Measurements from ENCODE around the gene PBX3. TPM values are rescaled to one million over a fixed set of nuclear protein-coding genes. Genes with fewer than 3 reads are reported as not detected.

PBX3 gene
- total RNA-seq, 1 experiment from 2014 or later = 1.5 TPM

DNA sequence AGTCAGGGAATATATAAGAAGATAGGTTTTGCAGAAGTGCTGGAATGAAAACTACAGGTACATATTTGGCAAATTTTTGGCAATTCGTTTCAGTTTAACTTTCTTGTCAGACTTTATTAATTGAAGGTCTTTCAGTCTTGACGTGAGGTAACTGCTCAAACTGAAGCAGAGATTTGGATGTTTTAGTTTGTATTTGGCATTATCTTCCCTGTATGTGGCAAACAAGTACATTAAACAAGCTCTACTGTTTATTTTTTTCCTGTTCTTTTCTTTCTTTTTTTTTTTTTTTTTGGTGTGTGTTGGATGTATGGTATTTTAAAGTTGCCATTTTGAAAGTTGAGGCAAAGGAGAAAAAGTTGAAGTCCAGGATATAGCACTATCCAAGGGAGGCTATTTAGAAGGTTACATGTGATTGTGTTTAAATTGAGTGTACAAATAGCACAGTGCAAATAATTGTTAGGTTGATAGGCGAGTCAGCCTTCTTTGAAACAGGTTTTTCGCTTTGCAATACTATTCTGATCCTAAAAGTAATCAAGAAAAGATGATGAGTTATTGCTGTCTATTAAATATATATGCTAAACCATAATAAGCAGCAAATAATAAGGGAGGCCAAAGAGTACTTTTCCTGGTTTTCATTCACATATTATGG, 2.2 kb downstream of the PBX3 start:
- no peak overlapping the region for H3K4me3 ChIP-seq (ENCODE audit: low read depth, low read length, poor library complexity, severe bottlenecking)
- H3K36me3 ChIP-seq (ENCODE audit: insufficient read depth, low read length, poor library complexity, severe bottlenecking) = no peaks in the 10 kb centered on the region
- H3K27ac ChIP-seq (ENCODE audit: low read depth, low read length, poor library complexity, severe bottlenecking) = no peak overlapping the region
- H3K4me1 ChIP-seq (ENCODE audit: insufficient read depth, low read length, poor library complexity, severe bottlenecking) = peaks cover 19% of the 10 kb centered on the region
- BruUV-seq (replicated peaks) = no TSS peak
- POLR2A ChIA-PET (ENCODE audit: low non-redundant PET) = no interaction called here
- no peaks in the 10 kb centered on the region for H3K9me3 ChIP-seq (ENCODE audit: low read depth, low read length, poor library complexity, severe bottlenecking)
- intact Hi-C loops (cut with micrococcal nuclease; ENCODE audit: unreplicated experiment) = no loop called here
- TF ChIP-seq, protein P1, sequence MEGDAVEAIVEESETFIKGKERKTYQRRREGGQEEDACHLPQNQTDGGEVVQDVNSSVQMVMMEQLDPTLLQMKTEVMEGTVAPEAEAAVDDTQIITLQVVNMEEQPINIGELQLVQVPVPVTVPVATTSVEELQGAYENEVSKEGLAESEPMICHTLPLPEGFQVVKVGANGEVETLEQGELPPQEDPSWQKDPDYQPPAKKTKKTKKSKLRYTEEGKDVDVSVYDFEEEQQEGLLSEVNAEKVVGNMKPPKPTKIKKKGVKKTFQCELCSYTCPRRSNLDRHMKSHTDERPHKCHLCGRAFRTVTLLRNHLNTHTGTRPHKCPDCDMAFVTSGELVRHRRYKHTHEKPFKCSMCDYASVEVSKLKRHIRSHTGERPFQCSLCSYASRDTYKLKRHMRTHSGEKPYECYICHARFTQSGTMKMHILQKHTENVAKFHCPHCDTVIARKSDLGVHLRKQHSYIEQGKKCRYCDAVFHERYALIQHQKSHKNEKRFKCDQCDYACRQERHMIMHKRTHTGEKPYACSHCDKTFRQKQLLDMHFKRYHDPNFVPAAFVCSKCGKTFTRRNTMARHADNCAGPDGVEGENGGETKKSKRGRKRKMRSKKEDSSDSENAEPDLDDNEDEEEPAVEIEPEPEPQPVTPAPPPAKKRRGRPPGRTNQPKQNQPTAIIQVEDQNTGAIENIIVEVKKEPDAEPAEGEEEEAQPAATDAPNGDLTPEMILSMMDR (conservative IDR thresholded peaks at IDR 0.05; ENCODE audit: low read depth, low read length) = no peak
- CTCF ChIA-PET = no interaction called here
- peaks cover 86% of the 10 kb centered on the region for H3K27me3 ChIP-seq (replicated peaks; ENCODE audit: insufficient read depth, low read depth, low read length, poor library complexity)
- DNase-seq (ENCODE audit: low spot score) = no peak

DNA sequence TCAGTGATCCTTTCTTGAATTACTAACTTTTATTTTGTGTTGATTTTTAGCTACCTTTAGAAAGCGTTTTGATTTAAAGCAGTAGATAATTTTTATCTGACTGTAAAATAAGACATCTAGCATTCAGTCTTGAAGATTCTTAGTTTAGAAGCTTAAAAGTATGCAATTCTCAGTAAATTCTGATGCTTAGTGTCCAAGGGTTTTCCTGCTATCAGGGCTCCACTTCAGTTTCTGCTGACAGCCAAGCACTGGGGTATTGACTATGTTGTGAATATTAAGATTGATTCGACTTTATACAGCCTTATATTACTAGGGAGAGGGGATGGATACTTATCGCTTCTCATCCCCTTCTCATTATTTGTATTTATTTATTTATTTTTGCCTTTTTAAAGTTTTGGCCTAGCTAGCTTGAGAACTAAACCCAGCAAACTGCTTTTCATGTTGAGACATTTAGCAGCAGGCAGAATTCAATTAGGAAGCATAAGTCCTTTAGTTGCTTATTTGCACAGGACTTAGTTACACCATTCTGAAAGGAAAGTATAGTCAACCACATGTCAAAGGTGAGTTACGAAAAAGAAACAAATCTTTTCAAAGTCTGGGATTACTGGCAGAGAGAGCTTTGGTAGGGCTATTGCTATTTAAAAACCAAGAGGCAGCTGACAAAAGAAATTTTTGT, 2.9 kb downstream of the PBX3 start:
- Histone ChIP-seq H3K27me3 (replicated peaks; ENCODE audit: insufficient read depth, low read depth, low read length, poor library complexity) (peaks cover 86% of the 10 kb centered on the region), H3K4me3 (ENCODE audit: low read depth, low read length, poor library complexity, severe bottlenecking) (no peak overlapping the region), H3K4me1 (ENCODE audit: insufficient read depth, low read length, poor library complexity, severe bottlenecking) (peaks cover 19% of the 10 kb centered on the region), H3K9me3 (ENCODE audit: low read depth, low read length, poor library complexity, severe bottlenecking) (no peaks in the 10 kb centered on the region), H3K27ac (ENCODE audit: low read depth, low read length, poor library complexity, severe bottlenecking) (no peak overlapping the region), H3K36me3 (ENCODE audit: insufficient read depth, low read length, poor library complexity, severe bottlenecking) (no peaks in the 10 kb centered on the region)
- ChIA-PET CTCF (no interaction called here), POLR2A (ENCODE audit: low non-redundant PET) (no interaction called here)
- TF ChIP-seq, protein P1 (conservative IDR thresholded peaks at IDR 0.05; ENCODE audit: low read depth, low read length) = no peak
- TF ChIP-seq EZH2 (IDR thresholded peaks at IDR 0.05; ENCODE audit: borderline replicate concordance, low read depth, low read length, poor library complexity, severe bottlenecking) = no peak
- DNase-seq (ENCODE audit: low spot score) = no peak
- no TSS peak for BruUV-seq (replicated peaks)
- intact Hi-C loops (cut with micrococcal nuclease; ENCODE audit: unreplicated experiment) = no loop called here

DNA sequence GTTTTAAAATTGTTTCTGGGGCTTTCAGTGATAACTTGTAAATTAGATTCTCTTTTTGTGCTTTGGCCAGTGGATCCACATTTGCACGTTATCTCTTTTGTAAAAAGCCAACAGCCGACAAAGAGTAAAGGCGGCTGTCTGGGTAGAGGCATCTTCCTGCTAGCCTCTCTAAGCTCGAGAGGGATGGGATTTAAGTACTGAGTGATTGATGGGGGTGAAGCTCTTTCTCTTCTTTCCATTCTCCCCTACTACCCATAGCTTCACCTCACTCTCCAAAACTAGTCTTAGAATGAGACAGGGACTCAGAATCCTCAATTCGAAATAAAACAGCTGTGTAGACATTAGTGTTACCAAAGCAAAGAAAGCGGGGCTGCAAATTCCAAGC, 3.4 kb downstream of the PBX3 start:
- no peaks in the 10 kb centered on the region for H3K36me3 ChIP-seq (ENCODE audit: insufficient read depth, low read length, poor library complexity, severe bottlenecking)
- no peak for DNase-seq (ENCODE audit: low spot score)
- peaks cover 86% of the 10 kb centered on the region for H3K27me3 ChIP-seq (replicated peaks; ENCODE audit: insufficient read depth, low read depth, low read length, poor library complexity)
- peaks cover 19% of the 10 kb centered on the region for H3K4me1 ChIP-seq (ENCODE audit: insufficient read depth, low read length, poor library complexity, severe bottlenecking)
- ChIA-PET CTCF (no interaction called here), POLR2A (ENCODE audit: low non-redundant PET) (no interaction called here)
- H3K4me3 ChIP-seq (ENCODE audit: low read depth, low read length, poor library complexity, severe bottlenecking) = no peak overlapping the region
- no TSS peak for BruUV-seq (replicated peaks)
- intact Hi-C loops (cut with micrococcal nuclease; ENCODE audit: unreplicated experiment) = no loop called here
- TF ChIP-seq EZH2 (IDR thresholded peaks at IDR 0.05; ENCODE audit: borderline replicate concordance, low read depth, low read length, poor library complexity, severe bottlenecking) = no peak
- TF ChIP-seq, protein P1 (conservative IDR thresholded peaks at IDR 0.05; ENCODE audit: low read depth, low read length) = no peak
- no peaks in the 10 kb centered on the region for H3K9me3 ChIP-seq (ENCODE audit: low read depth, low read length, poor library complexity, severe bottlenecking)
- H3K27ac ChIP-seq (ENCODE audit: low read depth, low read length, poor library complexity, severe bottlenecking) = no peak overlapping the region
